ENCODE measurements around the gene LY6G5C.

DNA sequence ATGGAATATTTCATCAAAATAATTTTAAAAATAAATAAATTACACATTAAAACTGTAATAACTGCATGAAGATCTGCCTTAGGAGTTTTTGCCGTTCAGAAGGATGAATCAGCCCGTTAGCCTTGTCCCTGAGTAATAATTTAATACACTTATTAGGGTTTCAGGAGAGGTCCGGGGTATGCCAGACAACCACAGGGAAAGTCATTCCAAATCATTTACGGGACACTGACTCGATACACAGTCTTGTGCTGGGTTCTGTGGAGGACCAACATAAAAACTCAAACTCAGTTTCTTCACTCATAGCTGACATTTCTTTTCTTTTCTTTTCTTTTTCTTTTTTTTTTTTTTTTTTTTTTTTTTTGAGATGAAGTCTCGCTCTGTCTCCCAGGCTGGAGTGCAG is 25.1 kb upstream of the LY6G5C start:
- TF ChIP-seq, protein P1, sequence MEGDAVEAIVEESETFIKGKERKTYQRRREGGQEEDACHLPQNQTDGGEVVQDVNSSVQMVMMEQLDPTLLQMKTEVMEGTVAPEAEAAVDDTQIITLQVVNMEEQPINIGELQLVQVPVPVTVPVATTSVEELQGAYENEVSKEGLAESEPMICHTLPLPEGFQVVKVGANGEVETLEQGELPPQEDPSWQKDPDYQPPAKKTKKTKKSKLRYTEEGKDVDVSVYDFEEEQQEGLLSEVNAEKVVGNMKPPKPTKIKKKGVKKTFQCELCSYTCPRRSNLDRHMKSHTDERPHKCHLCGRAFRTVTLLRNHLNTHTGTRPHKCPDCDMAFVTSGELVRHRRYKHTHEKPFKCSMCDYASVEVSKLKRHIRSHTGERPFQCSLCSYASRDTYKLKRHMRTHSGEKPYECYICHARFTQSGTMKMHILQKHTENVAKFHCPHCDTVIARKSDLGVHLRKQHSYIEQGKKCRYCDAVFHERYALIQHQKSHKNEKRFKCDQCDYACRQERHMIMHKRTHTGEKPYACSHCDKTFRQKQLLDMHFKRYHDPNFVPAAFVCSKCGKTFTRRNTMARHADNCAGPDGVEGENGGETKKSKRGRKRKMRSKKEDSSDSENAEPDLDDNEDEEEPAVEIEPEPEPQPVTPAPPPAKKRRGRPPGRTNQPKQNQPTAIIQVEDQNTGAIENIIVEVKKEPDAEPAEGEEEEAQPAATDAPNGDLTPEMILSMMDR (conservative IDR thresholded peaks at IDR 0.05), result no peak
- no peak for TF ChIP-seq EZH2 (IDR thresholded peaks at IDR 0.05; ENCODE audit: low read depth)

Data from PC-9 (cell line).